Measurements from ENCODE around the gene GLB1L3.

GRCh38 chr11:134364261-134364660, 88.1 kb downstream of the GLB1L3 start:
- TF ChIP-seq CEBPB (IDR thresholded peaks at IDR 0.05; ENCODE audit: low read depth) (no peak), CTCF (IDR thresholded peaks at IDR 0.05 in 2 of 3, conservative IDR thresholded peaks at IDR 0.05 in 1 of 3; ENCODE audit: borderline replicate concordance in 1 of 3, insufficient read depth in 1 of 3, low read depth in 2 of 3, low read length in 2 of 3) (no peak), YY1 (IDR thresholded peaks at IDR 0.05; ENCODE audit: extremely low read depth, insufficient replicate concordance, low read depth, low read length) (no peak), JUND (IDR thresholded peaks at IDR 0.05) (no peak), FOSL1 (IDR thresholded peaks at IDR 0.05; ENCODE audit: low read depth) (no peak)
